Gastroesophageal sphincter (tissue), 4 donors: Measurements from ENCODE around the gene PRKAG2. TPM values are rescaled to one million over a fixed set of nuclear protein-coding genes. Genes with fewer than 3 reads are reported as not detected.

Experiments
- ATAC-seq: fragments of 150-250 bp; one replicate; pipeline ENCODE4 v1.9.1; 2016; ENCODE audit warnings: mild to moderate bottlenecking, moderate library complexity
- H3K27ac ChIP-seq, 4 donors: fragments of 200-600 bp; sonication (generic) in 3 of 4; 1 replicate in 3 of 4; 2 replicates in 1 of 4; pipeline ENCODE4 v1.5.1; 2016 to 2019
- H3K27me3 ChIP-seq: fragments of 200-600 bp; sonication (generic); one replicate; pipeline ENCODE4 v1.5.1; 2019
- H3K36me3 ChIP-seq, 2 donors: fragments of 200-600 bp; sonication (generic); one replicate each; pipeline ENCODE4 v1.5.1; 2019; ENCODE audit warnings: control low read depth in 1 of 2
- H3K4me1 ChIP-seq, 3 donors: fragments of 200-600 bp; sonication (generic); 1 replicate in 2 of 3; 2 replicates in 1 of 3; pipeline ENCODE4 v1.5.1; 2016 to 2019; ENCODE audit warnings: control low read depth in 2 of 3
- H3K4me3 ChIP-seq, 2 donors: fragments of 200-600 bp; sonication (generic); one replicate each; pipeline ENCODE4 v1.5.1; 2019; ENCODE audit warnings: mild to moderate bottlenecking in 1 of 2, moderate library complexity in 1 of 2
- H3K9me3 ChIP-seq, 3 donors: fragments of 200-600 bp; sonication (generic); one replicate each; pipeline ENCODE4 v1.5.1; 2017 to 2019; ENCODE audit warnings: control low read depth in 2 of 3
- CTCF ChIP-seq, 4 experiments: fragments of 200-600 bp in 2 of 4; fragments of 450-650 bp in 2 of 4; sonication (generic) in 1 of 4; IDR thresholded peaks; one replicate each; pipeline ENCODE4 v1.5.1; 2017 to 2019; ENCODE audit warnings: antibody characterized with exemption in 4 of 4, mild to moderate bottlenecking in 2 of 4, moderate library complexity in 2 of 4
- EP300 ChIP-seq: sonication (generic); formaldehyde crosslinking; IDR thresholded peaks from one replicate; pipeline ENCODE4 v1.6.1; 2017; ENCODE audit warnings: antibody characterized with exemption, mild to moderate bottlenecking
- POLR2A ChIP-seq, 2 donors: fragments of 450-650 bp; IDR thresholded peaks; one replicate each; pipeline ENCODE4 v1.6.1; 2017; ENCODE audit warnings: antibody characterized with exemption in 2 of 2, mild to moderate bottlenecking in 2 of 2, moderate library complexity in 1 of 2
- POLR2AphosphoS5 ChIP-seq: sonication (generic); formaldehyde crosslinking; IDR thresholded peaks from one replicate; pipeline ENCODE4 v1.6.1; 2017; ENCODE audit warnings: antibody characterized with exemption
- WGBS, 2 donors: methylation state at CpG; one replicate each; pipeline ENCODE4 v1.1.5; 2018; ENCODE audit warnings: low coverage in 1 of 2; 5-methylcytosine and 5-hydroxymethylcytosine counted together
- total RNA-seq, 4 donors: library from RNA; depleted of rRNA; stranded (reverse); fragments of >200 nt; gene quantifications; one replicate each; pipeline ENCODE4 v1.1.0, GENCODE V29; 2016

The PRKAG2 gene
- total RNA-seq, 4 donors from 2014 or later, result 48.9 to 89.0 (median 75.7) TPM

GRCh38 chr7:151806952-151807775, 69.8 kb downstream of the PRKAG2 start:
- Histone ChIP-seq H3K4me1 (no peaks in the 10 kb centered on the region), H3K36me3 (no peaks in the 10 kb centered on the region), H3K9me3 (peaks cover 0 to 4% (median 0%) of the 10 kb centered on the region in 3 donors), H3K27ac (no peak overlapping the region), H3K4me3 (no peak overlapping the region), H3K27me3 (no peaks in the 10 kb centered on the region)
- WGBS, 2 donors, result 74 to 92% methylated on average over 2 to 12 of the region's 19 CpGs
- ATAC-seq, result peak; percentile 15
- TF ChIP-seq POLR2AphosphoS5 (no peak), POLR2A (IDR thresholded peaks at IDR 0.05) (no peak), EP300 (no peak), CTCF (IDR thresholded peaks at IDR 0.05) (no peak)

- Histone ChIP-seq H3K4me3 (no peak overlapping the region), H3K36me3 (no peaks in the 10 kb centered on the region), H3K9me3 (peaks cover 0 to 4% (median 0%) of the 10 kb centered on the region in 3 donors), H3K27ac (no peak overlapping the region), H3K27me3 (no peaks in the 10 kb centered on the region), H3K4me1 (no peaks in the 10 kb centered on the region)
- no peak for ATAC-seq
- 61 to 71% methylated on average over 8 of the region's 8 CpGs for WGBS, 2 donors
- TF ChIP-seq POLR2A (IDR thresholded peaks at IDR 0.05) (no peak), POLR2AphosphoS5 (no peak), CTCF (IDR thresholded peaks at IDR 0.05) (no peak), EP300 (no peak)
Measured at GRCh38 chr7:151806204-151806603, 70.7 kb downstream of the PRKAG2 start.

DNA sequence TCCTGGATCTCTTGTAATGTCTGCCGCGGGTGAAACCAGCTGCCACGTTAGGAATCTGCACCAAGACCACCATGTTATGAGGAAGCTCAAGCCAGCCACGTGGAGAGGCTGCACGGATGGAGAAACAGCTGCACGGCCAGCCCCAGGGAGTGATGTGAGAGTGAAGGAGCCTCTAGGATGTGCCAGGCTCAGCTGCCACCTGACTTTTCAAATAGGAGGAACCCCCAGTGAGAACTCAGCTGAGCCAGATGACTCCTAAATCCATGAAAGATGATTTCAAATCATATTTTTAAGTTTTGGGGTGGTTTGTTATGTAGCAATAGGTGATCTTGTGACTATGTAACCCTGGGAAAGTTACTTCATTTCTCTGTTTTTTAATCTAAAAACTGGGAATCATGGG, 71.7 kb downstream of the PRKAG2 start:
- WGBS, 2 donors, result 80% methylated on average over 1 of the region's 6 CpGs; no CpG with 5 or more reads in 1 of the 2 donors
- TF ChIP-seq CTCF (IDR thresholded peaks at IDR 0.05) (no peak), EP300 (no peak), POLR2AphosphoS5 (no peak), POLR2A (IDR thresholded peaks at IDR 0.05) (no peak)
- ATAC-seq, result no peak
- Histone ChIP-seq H3K4me1 (no peaks in the 10 kb centered on the region), H3K9me3 (peaks cover 0 to 4% (median 0%) of the 10 kb centered on the region in 3 donors), H3K27me3 (no peaks in the 10 kb centered on the region), H3K27ac (no peak overlapping the region), H3K36me3 (no peaks in the 10 kb centered on the region), H3K4me3 (no peak overlapping the region)

DNA sequence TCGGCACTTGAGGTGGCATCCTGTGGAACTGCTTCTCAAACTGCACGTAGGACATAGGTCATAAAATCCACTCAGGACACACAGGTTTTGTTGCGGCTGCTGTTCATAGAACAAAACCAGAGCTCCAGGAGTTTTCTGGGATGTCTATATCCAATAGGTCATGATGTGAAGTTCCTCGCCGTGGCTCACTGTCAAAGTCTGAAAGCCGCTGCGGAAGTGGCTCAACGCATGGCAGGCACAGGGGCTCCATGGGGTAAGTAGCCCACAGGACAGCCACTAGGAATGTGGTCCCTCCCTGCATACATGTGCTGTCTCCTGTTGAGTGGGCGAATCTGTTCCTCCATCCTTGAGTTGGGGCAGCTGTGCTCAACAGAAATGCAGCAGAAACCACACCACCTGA, 72.2 kb downstream of the PRKAG2 start:
- Histone ChIP-seq H3K4me3 (no peak overlapping the region), H3K27me3 (no peaks in the 10 kb centered on the region), H3K27ac (no peak overlapping the region), H3K4me1 (no peaks in the 10 kb centered on the region), H3K9me3 (peaks cover 0 to 4% (median 0%) of the 10 kb centered on the region in 3 donors), H3K36me3 (no peaks in the 10 kb centered on the region)
- ATAC-seq, result no peak
- 92 to 100% methylated on average over 1 to 5 of the region's 9 CpGs for whole genome bisulfite sequencing, 2 donors
- TF ChIP-seq POLR2A (IDR thresholded peaks at IDR 0.05) (no peak), EP300 (no peak), POLR2AphosphoS5 (no peak), CTCF (IDR thresholded peaks at IDR 0.05) (no peak)

DNA sequence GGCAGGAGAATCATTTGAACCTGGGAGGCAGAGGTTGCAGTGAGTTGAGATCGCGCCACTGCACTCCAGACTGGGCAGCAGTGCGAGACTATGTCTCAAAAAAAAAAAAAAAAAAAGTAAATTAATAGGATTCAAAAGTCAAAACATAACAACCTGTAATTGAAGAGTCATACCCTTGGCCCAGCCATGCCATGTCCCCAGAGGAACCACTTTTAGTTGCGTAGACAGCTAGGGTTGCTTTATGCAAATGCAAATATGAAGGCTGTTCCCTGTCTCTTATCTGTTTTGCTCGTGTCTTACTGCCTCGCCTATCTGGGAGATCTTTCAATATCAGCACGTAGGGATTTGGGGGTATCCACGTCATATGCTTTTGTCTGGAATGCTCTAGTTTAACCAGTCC, 73.1 kb downstream of the PRKAG2 start:
- ATAC-seq, result no peak
- Histone ChIP-seq H3K27ac (no peak overlapping the region), H3K9me3 (peaks cover 0 to 4% (median 0%) of the 10 kb centered on the region in 3 donors), H3K4me1 (no peaks in the 10 kb centered on the region), H3K27me3 (no peaks in the 10 kb centered on the region), H3K4me3 (no peak overlapping the region), H3K36me3 (no peaks in the 10 kb centered on the region)
- TF ChIP-seq POLR2AphosphoS5 (no peak), EP300 (no peak), CTCF (IDR thresholded peaks at IDR 0.05) (no peak)
- WGBS, 2 donors, result 73 to 81% methylated on average over 5 to 6 of the region's 8 CpGs
